Upper lobe of right lung (tissue), 1 donor: ENCODE data around the gene UBXN1. TPM values are rescaled to one million over a fixed set of nuclear protein-coding genes. Genes with fewer than 3 reads are reported as not detected.

ENCODE experiments used
- ATAC-seq: fragments of 200-7000 bp; cut with Tn5 transposase; one replicate; pipeline ENCODE4 v1.9.1; 2020; ENCODE audit warnings: mild to moderate bottlenecking, moderate library complexity
- DNase-seq: peaks from one replicate; pipeline ENCODE4 v3.0.0-alpha.2; 2020
- H3K27ac ChIP-seq: fragments of 200-600 bp; one replicate; pipeline ENCODE4 v1.8.0; 2022
- H3K27me3 ChIP-seq: fragments of 200-600 bp; one replicate; pipeline ENCODE4 v1.8.0; 2022; ENCODE audit warnings: mild to moderate bottlenecking
- H3K36me3 ChIP-seq: fragments of 200-600 bp; one replicate; pipeline ENCODE4 v1.8.0; 2022
- H3K4me1 ChIP-seq: fragments of 200-600 bp; one replicate; pipeline ENCODE4 v1.8.0; 2022
- H3K4me3 ChIP-seq: fragments of 200-600 bp; one replicate; pipeline ENCODE4 v1.8.0; 2022; ENCODE audit warnings: mild to moderate bottlenecking
- H3K9me3 ChIP-seq: fragments of 200-600 bp; one replicate; pipeline ENCODE4 v1.8.0; 2022
- CTCF ChIP-seq: fragments of 200-600 bp; IDR thresholded peaks from one replicate; pipeline ENCODE4 v1.8.0; 2022; ENCODE audit warnings: antibody characterized with exemption
- intact Hi-C: fragments of 100-400 bp; cut with DNase I; formaldehyde crosslinking; loops from one replicate; pipeline ENCODE4 v1.11.0; 2022
- total RNA-seq: library from RNA; stranded (reverse); fragmentation: NEBNext Ultra II Directional; extraction: Animal tissue kit (Norgen Biotek cat#: 25700); gene quantifications from one replicate; pipeline ENCODE4 v1.2.1, GENCODE V29; 2021
- donor health status: DM: no; HTN: yes; CAD: no; lungs with severe emphysema.

Gene UBXN1
- total RNA-seq, 1 donor from 2014 or later, result 95.2 TPM

GRCh38 chr11:62726156-62726914 lies 47.5 kb upstream of the UBXN1 start:
- DNase-seq (no peak), ATAC-seq (no peak)
- no peak for TF ChIP-seq CTCF
- Histone ChIP-seq H3K36me3 (peaks cover 39% of the 10 kb centered on the region), H3K27ac (peak overlapping the region; percentile 95), H3K4me1 (peaks cover 45% of the 10 kb centered on the region), H3K4me3 (peak overlapping the region; percentile 77), H3K27me3 (no peaks in the 10 kb centered on the region), H3K9me3 (no peaks in the 10 kb centered on the region)
- intact Hi-C loops, result no loop called here

GRCh38 chr11:62725646-62726045 lies 46.8 kb upstream of the UBXN1 start:
- peaks cover 40% of the 10 kb centered on the region for H3K36me3 ChIP-seq
- ATAC-seq, result no peak
- peaks cover 38% of the 10 kb centered on the region for H3K4me1 ChIP-seq
- intact Hi-C loops, result no loop called here
- H3K9me3 ChIP-seq, result no peaks in the 10 kb centered on the region
- no peak for TF ChIP-seq CTCF
- H3K4me3 ChIP-seq, result peak overlapping the region; percentile 77
- peak overlapping the region; percentile 95 for H3K27ac ChIP-seq
- no peak for DNase-seq
- no peaks in the 10 kb centered on the region for H3K27me3 ChIP-seq

- H3K4me3 ChIP-seq, result peak overlapping the region; percentile 77
- no peak for ATAC-seq
- peak overlapping the region; percentile 95 for H3K27ac ChIP-seq
- no peak for TF ChIP-seq CTCF
- DNase-seq, result no peak
- peaks cover 55% of the 10 kb centered on the region for H3K36me3 ChIP-seq
- H3K4me1 ChIP-seq, result peaks cover 25% of the 10 kb centered on the region
- H3K9me3 ChIP-seq, result no peaks in the 10 kb centered on the region
- intact Hi-C loops, result no loop called here
- no peaks in the 10 kb centered on the region for H3K27me3 ChIP-seq
Measured at GRCh38 chr11:62724171-62724570, 45.3 kb upstream of the UBXN1 start.

- no peaks in the 10 kb centered on the region for H3K27me3 ChIP-seq
- intact Hi-C loops, result no loop called here
- ATAC-seq (peak; percentile 28), DNase-seq (no peak)
- no peak for TF ChIP-seq CTCF
- H3K4me3 ChIP-seq, result no peak overlapping the region
- no peak overlapping the region for H3K27ac ChIP-seq
- peaks cover 25% of the 10 kb centered on the region for H3K4me1 ChIP-seq
- peaks cover 77% of the 10 kb centered on the region for H3K36me3 ChIP-seq
- no peaks in the 10 kb centered on the region for H3K9me3 ChIP-seq
Measured at GRCh38 chr11:62721994-62722393, 43.1 kb upstream of the UBXN1 start.

GRCh38 chr11:62719302-62719978 lies 40.6 kb upstream of the UBXN1 start:
- TF ChIP-seq CTCF, result no peak
- Histone ChIP-seq H3K27ac (no peak overlapping the region), H3K4me3 (no peak overlapping the region), H3K4me1 (peaks cover 16% of the 10 kb centered on the region), H3K9me3 (no peaks in the 10 kb centered on the region), H3K36me3 (peaks cover 99% of the 10 kb centered on the region), H3K27me3 (no peaks in the 10 kb centered on the region)
- ATAC-seq (no peak), DNase-seq (no peak)
- intact Hi-C loops, result no loop called here
